A549 (cell line): ENCODE data around the gene SHISAL2A. TPM values are rescaled to one million over a fixed set of nuclear protein-coding genes. Genes with fewer than 3 reads are reported as not detected.

ENCODE experiments used
- ATAC-seq, 2 experiments: fragments of 200-7000 bp in 1 of 2; fragments of >200 bp in 1 of 2; cut with Nextera tagmentation in 1 of 2; cut with Tn5 transposase in 1 of 2; 3 replicates each; pipeline versions ENCODE4 v1.8.0 to v1.9.1; 2018 to 2020; ENCODE audit warnings: mild to moderate bottlenecking in 1 of 2, moderate library complexity in 1 of 2
- CTCF ChIA-PET: fragments of 300-600 bp; sonication (Branson Sonifier 250); formaldehyde crosslinking; extraction: SDS; loops from one replicate; lab custom pipeline; 2021; ENCODE audit warnings: antibody characterized with exemption, inconsistent platforms; lab: Yijun Ruan, JAX
- POLR2A ChIA-PET: fragments of 350-600 bp; formaldehyde crosslinking; extraction: SDS; loops from one replicate; lab custom pipeline; 2021; ENCODE audit warnings: antibody characterized with exemption, inconsistent platforms; lab: Yijun Ruan, JAX
- DNase-seq, 2 experiments: peaks; one replicate each; pipeline versions ENCODE4 v3.0.0 to v3.0.0-alpha.2; 2011 to 2016; ENCODE audit warnings: low read depth in 1 of 2, low spot score in 1 of 2
- FAIRE-seq: peaks from 2 replicates; lab custom pipeline; 2011; peaks lifted over from hg19 to GRCh38; lab: Jason Lieb, UNC
- H3K27ac ChIP-seq, 2 experiments: fragments of >200 bp; sonication (Bioruptor Twin); formaldehyde crosslinking; 3 replicates each; pipeline ENCODE4 v1.5.1; 2016 to 2017
- H3K4me1 ChIP-seq: fragments of >200 bp; sonication (Bioruptor Twin); formaldehyde crosslinking; 3 replicates; pipeline ENCODE4 v1.6.1; 2016
- H3K4me2 ChIP-seq: fragments of >200 bp; sonication (Bioruptor Twin); formaldehyde crosslinking; 3 replicates; pipeline ENCODE4 v1.6.1; 2016
- H3K4me3 ChIP-seq: fragments of >200 bp; sonication (Bioruptor Twin); formaldehyde crosslinking; 3 replicates; pipeline ENCODE4 v1.5.1; 2016
- H3K9me3 ChIP-seq: fragments of >200 bp; sonication (Bioruptor Twin); formaldehyde crosslinking; 3 replicates; pipeline ENCODE4 v1.6.1; 2016
- BHLHE40 ChIP-seq: IDR thresholded peaks from 2 replicates; pipeline ENCODE4 v1.6.1; 2012; ENCODE audit warnings: low read depth, low read length, inconsistent platforms
- CBX8 ChIP-seq: fragments of 200-600 bp; sonication (generic); IDR thresholded peaks from 2 replicates; pipeline ENCODE4 v1.6.1; 2016
- HOXB13 ChIP-seq: fragments of 250-450 bp; sonication (Bioruptor Pico); IDR thresholded peaks from 2 replicates; pipeline ENCODE4 v1.5.0; 2020; ENCODE audit warnings: low read depth, mild to moderate bottlenecking, moderate library complexity
- JUN ChIP-seq, 2 experiments: fragments of >200 bp; sonication (Bioruptor Twin); formaldehyde crosslinking; IDR thresholded peaks; 2 replicates in 1 of 2; 3 replicates in 1 of 2; pipeline ENCODE4 v1.6.1; 2016 to 2017
- KDM1A ChIP-seq: fragments of 200-600 bp; sonication (generic); IDR thresholded peaks from 2 replicates; pipeline ENCODE4 v1.6.1; 2016; ENCODE audit warnings: low read depth, mild to moderate bottlenecking
- MAX ChIP-seq: IDR thresholded peaks from 2 replicates; pipeline ENCODE4 v1.6.1; 2012
- MYC ChIP-seq: IDR thresholded peaks from 2 replicates; pipeline ENCODE4 v1.6.1; 2012; ENCODE audit warnings: mild to moderate bottlenecking, inconsistent platforms, low read length, improper control_type of control experiment, borderline replicate concordance
- NFE2L2 ChIP-seq: fragments of 150-350 bp; conservative IDR thresholded peaks from 2 replicates; pipeline ENCODE4 v1.6.1; 2014; ENCODE audit warnings: low read length
- PHF8 ChIP-seq: fragments of 200-600 bp; sonication (generic); IDR thresholded peaks from 2 replicates; pipeline ENCODE4 v1.6.1; 2016; ENCODE audit warnings: low read depth, mild to moderate bottlenecking, antibody characterized with exemption, moderate library complexity, borderline replicate concordance
- POLR2A ChIP-seq: IDR thresholded peaks from 2 replicates; pipeline ENCODE4 v1.6.1; 2012; ENCODE audit warnings: mild to moderate bottlenecking, low read length
- POLR2AphosphoS2 ChIP-seq: conservative IDR thresholded peaks from 2 replicates; pipeline ENCODE4 v1.6.1; 2012; ENCODE audit warnings: low read length, improper control_type of control experiment, inconsistent platforms
- RNF2 ChIP-seq: fragments of 200-600 bp; sonication (generic); IDR thresholded peaks from 2 replicates; pipeline ENCODE4 v1.6.1; 2016; ENCODE audit warnings: low read depth, mild to moderate bottlenecking, antibody characterized with exemption, moderate library complexity, borderline replicate concordance
- SREBF2 ChIP-seq: fragments of 450-650 bp; IDR thresholded peaks from 2 replicates; pipeline ENCODE4 v1.6.1; 2014; ENCODE audit warnings: mild to moderate bottlenecking, moderate library complexity
- TFCP2L1 ChIP-seq: fragments of 250-450 bp; sonication (Bioruptor Pico); IDR thresholded peaks from 2 replicates; pipeline ENCODE4 v1.5.0; 2021; ENCODE audit warnings: mild to moderate bottlenecking
- TP53 ChIP-seq: fragments of 250-450 bp; sonication (Bioruptor Pico); IDR thresholded peaks from 2 replicates; pipeline ENCODE4 v1.5.0; 2021; ENCODE audit warnings: mild to moderate bottlenecking, moderate library complexity
- USF2 ChIP-seq: fragments of 450-650 bp; IDR thresholded peaks from 2 replicates; pipeline ENCODE4 v1.6.1; 2014; ENCODE audit warnings: antibody characterized with exemption
- ZC3H11A ChIP-seq: fragments of 450-650 bp; IDR thresholded peaks from 2 replicates; pipeline ENCODE4 v1.6.1; 2014; ENCODE audit warnings: antibody characterized with exemption, mild to moderate bottlenecking
- ZFP36 ChIP-seq: fragments of 450-650 bp; IDR thresholded peaks from 2 replicates; pipeline ENCODE4 v1.6.1; 2014; ENCODE audit warnings: borderline replicate concordance; ENCODE audit not compliant: partially characterized antibody
- ZNF302 ChIP-seq: fragments of 250-450 bp; sonication (Bioruptor Pico); IDR thresholded peaks from 2 replicates; pipeline ENCODE4 v1.9.0; 2021; ENCODE audit warnings: inconsistent platforms, mild to moderate bottlenecking, moderate library complexity
- ZSCAN20 ChIP-seq: fragments of 250-450 bp; sonication (Bioruptor Pico); IDR thresholded peaks from 2 replicates; pipeline ENCODE4 v1.8.0; 2022; ENCODE audit warnings: mild to moderate bottlenecking, moderate library complexity
- WGBS: methylation state at CpG from one replicate; pipeline ENCODE4 v1.1.6; 2017; ENCODE audit errors: missing lambda C conversion rate; 5-methylcytosine and 5-hydroxymethylcytosine counted together
- polyA plus RNA-seq, 4 experiments: library from polyadenylated mRNA; depleted of rRNA in 3 of 4; stranded (reverse); fragments of >200 nt; fragmentation: RNase III in 1 of 4; extraction: RNeasy Plus Mini Kit Qiagen cat#74134 plus additional on column Dnase treatment in 1 of 4; gene quantifications; 2 replicates in 3 of 4; 3 replicates in 1 of 4; pipeline ENCODE4 v1.2.3, GENCODE V29; 2011 to 2017
- TF ChIP-seq, protein P1 (sequence below): fragments of 250-450 bp; sonication (Bioruptor Pico); IDR thresholded peaks from 2 replicates; pipeline ENCODE4 v1.5.0; 2021; ENCODE audit warnings: mild to moderate bottlenecking, moderate library complexity, borderline replicate concordance
- TF ChIP-seq, protein P2 (sequence below): fragments of >200 bp; sonication (Bioruptor Twin); formaldehyde crosslinking; IDR thresholded peaks from 3 replicates; pipeline ENCODE4 v1.6.1; 2016
- TF ChIP-seq, protein P3 (sequence below): IDR thresholded peaks from 2 replicates; pipeline ENCODE4 v1.6.1; 2012; ENCODE audit warnings: low read depth, borderline replicate concordance

SHISAL2A gene
- polyA plus RNA-seq, 2 of the 4 experiments (the other 2 are of a cell fraction), result not detected

DNA sequence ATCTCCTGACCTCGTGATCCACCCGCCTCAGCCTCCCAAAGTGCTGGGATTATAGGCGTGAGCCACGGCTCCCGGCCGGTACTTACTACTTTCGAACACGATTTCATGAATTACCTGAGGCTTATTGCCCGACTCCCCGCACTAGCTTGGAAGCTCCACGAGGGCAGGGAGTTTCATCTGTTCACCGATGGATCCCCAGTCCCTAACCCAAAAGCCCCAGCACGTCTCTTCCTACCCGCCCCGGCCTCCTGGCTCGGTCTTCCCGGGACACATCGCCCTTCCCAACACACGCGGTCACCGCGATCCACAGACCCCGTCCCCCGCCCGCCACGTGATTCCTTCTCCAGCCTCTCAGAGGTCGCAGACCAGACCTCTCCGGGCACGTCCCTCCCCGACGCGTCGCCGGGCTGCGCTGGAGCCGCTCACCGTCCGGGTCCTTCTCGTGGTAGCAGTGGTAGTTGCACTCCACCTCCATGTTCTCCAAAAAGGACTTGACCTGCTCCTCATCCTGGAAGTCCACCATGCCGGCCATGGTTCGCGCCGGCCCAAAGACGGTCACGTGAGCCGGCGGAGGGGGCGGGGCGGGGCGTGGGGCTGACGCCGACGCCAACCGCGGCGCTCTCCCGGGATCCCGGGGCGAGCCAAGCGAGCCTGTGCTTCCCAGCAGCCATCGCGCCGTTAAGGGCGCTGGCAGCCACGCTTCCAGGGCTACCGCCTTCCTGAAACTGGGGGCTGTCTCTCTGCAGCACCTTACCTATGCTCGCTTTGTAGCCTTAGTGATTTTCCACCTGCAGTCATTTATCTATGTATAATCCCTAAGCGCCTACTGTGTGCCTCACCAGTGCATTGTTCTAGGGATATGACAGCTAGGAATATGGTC lies 65.1 kb downstream of the SHISAL2A start, which contains the start of gene COA7:
COA7 (minus strand) TSS at position 553 of the 880 bp plus-strand sequence; CDS start at position 532, 21 bp downstream.
- ChIA-PET POLR2A (no interaction called here), CTCF (interaction anchor here (1.2 kb wide), 1 partner anchor 12 kb away, joined by 5 read pairs; no protein-coding TSS in a partner anchor)
- DNase-seq, result peak; percentile 61 to 84
- TF ChIP-seq, protein P1, sequence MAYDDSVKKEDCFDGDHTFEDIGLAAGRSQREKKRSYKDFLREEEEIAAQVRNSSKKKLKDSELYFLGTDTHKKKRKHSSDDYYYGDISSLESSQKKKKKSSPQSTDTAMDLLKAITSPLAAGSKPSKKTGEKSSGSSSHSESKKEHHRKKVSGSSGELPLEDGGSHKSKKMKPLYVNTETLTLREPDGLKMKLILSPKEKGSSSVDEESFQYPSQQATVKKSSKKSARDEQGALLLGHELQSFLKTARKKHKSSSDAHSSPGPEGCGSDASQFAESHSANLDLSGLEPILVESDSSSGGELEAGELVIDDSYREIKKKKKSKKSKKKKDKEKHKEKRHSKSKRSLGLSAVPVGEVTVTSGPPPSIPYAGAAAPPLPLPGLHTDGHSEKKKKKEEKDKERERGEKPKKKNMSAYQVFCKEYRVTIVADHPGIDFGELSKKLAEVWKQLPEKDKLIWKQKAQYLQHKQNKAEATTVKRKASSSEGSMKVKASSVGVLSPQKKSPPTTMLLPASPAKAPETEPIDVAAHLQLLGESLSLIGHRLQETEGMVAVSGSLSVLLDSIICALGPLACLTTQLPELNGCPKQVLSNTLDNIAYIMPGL (CRISPR knock-in tag), result no peak
- TF ChIP-seq MYC, result peak; percentile 80; the same call in 1 of the 2 replicates
- peak; percentile 99 for TF ChIP-seq MAX
- TF ChIP-seq NFE2L2, result no peak
- TF ChIP-seq PHF8, result peak; percentile 70; the same call in 1 of the 2 replicates
- TF ChIP-seq, protein P2, sequence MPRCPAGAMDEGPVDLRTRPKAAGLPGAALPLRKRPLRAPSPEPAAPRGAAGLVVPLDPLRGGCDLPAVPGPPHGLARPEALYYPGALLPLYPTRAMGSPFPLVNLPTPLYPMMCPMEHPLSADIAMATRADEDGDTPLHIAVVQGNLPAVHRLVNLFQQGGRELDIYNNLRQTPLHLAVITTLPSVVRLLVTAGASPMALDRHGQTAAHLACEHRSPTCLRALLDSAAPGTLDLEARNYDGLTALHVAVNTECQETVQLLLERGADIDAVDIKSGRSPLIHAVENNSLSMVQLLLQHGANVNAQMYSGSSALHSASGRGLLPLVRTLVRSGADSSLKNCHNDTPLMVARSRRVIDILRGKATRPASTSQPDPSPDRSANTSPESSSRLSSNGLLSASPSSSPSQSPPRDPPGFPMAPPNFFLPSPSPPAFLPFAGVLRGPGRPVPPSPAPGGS, result peak; percentile 59; the same call in 1 of the 3 replicates
- no peak for TF ChIP-seq ZNF302 (CRISPR knock-in tag)
- TF ChIP-seq ZSCAN20 (CRISPR knock-in tag), result no peak
- no peak for TF ChIP-seq CBX8
- peak; percentile 30; the same call in 1 of the 2 replicates for TF ChIP-seq TFCP2L1 (CRISPR knock-in tag)
- no peak for TF ChIP-seq ZC3H11A
- TF ChIP-seq KDM1A, result no peak
- TF ChIP-seq USF2, result peak; percentile 92
- no peak for TF ChIP-seq SREBF2
- no peak for TF ChIP-seq RNF2
- TF ChIP-seq ZFP36, result no peak
- TF ChIP-seq TP53, result peak; percentile 57; the same call in 1 of the 2 replicates
- peak; percentile 80 for TF ChIP-seq POLR2A
- TF ChIP-seq, protein P3, sequence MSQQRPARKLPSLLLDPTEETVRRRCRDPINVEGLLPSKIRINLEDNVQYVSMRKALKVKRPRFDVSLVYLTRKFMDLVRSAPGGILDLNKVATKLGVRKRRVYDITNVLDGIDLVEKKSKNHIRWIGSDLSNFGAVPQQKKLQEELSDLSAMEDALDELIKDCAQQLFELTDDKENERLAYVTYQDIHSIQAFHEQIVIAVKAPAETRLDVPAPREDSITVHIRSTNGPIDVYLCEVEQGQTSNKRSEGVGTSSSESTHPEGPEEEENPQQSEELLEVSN, result peak; percentile 94
- TF ChIP-seq JUN (IDR thresholded peaks at IDR 0.05), result peak; percentile 30 to 69; a peak in 3 of 5 replicates
- no peak; the same call in 1 of the 2 replicates for TF ChIP-seq BHLHE40
- no peak for TF ChIP-seq POLR2AphosphoS2
- TF ChIP-seq HOXB13 (CRISPR knock-in tag), result peak; percentile 70; the same call in 1 of the 2 replicates
- H3K9me3 ChIP-seq, result no peaks in the 10 kb centered on the region
- H3K27ac ChIP-seq, result peak within 1 kb of the TSS; percentile 86 to 100
- ATAC-seq, result peak; percentile 85 to 86
- peak within 1 kb of the TSS; percentile 75 for H3K4me2 ChIP-seq
- peak within 1 kb of the TSS; percentile 58 for H3K4me3 ChIP-seq
- peaks cover 7% of the 10 kb centered on the region; the same call in 1 of the 3 replicates for H3K4me1 ChIP-seq
- no peak for FAIRE-seq
- 1% methylated on average over 27 of the region's 68 CpGs for WGBS
